Epithelial cell of proximal tubule (primary cell): ENCODE data around the gene MCEE. TPM values are rescaled to one million over a fixed set of nuclear protein-coding genes. Genes with fewer than 3 reads are reported as not detected.
"Not testable (repeated sequence)": the region's sequence is repeated elsewhere in the genome, so short reads cannot be mapped to it uniquely, and the experiment has no call there.

Source experiments
- DNase-seq: peaks from one replicate; pipeline ENCODE4 v3.0.0-alpha.2; 2011; ENCODE audit warnings: low read depth
- H3K4me3 ChIP-seq: 2 replicates; pipeline ENCODE4 v1.5.1; 2011; ENCODE audit warnings: low read depth, mild to moderate bottlenecking, low read length
- total RNA-seq: library from RNA; depleted of rRNA; stranded (reverse); fragments of >200 nt; gene quantifications from 2 replicates; pipeline ENCODE4 v1.2.3, GENCODE V29; 2015
- TF ChIP-seq, protein P1 (sequence below): conservative IDR thresholded peaks from 2 replicates; pipeline ENCODE4 v1.5.1; 2012; ENCODE audit warnings: low read depth, mild to moderate bottlenecking, low read length

The MCEE gene
- total RNA-seq: 2.4 and 2.9 TPM in 2 replicates

DNA sequence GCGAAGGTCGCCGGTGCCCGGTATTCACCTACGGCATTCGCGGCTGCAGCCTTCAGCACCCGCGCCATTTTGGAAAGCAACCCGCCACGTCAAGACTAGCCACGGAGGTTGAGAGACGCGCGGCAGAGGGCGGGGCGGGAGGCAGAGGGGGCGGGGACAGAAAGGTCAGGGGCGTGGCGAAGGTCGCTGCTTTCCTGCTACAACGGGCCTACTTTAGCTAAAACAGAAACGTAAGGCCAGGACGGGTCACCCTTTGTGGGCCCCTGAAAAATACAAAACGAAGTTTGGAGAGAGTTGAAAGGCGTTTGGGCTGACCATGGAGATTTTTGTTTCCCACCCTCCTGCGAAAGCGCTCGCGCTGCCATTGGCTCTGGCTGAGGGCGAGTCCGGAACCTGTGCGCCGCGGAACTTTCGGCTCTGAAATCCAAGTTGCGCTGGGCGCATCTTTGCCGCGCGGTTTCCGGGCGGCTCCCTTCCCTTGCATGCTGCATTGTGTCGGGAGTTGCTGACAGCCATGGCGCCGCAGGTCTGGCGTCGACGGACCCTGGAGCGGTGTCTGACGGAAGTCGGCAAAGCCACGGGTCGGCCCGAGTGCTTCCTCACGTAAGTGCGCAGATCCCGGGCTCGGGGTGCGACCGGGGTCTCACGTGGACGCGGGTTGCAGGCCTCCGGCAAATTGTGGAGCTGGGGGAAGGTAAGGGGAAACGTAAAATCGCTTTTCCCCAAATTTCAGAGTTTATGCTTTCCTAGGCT is at the start of gene MCEE, which contains the start of gene MPHOSPH10:
TSS of gene MCEE (minus strand) at position 78 of the 753 bp plus-strand sequence. CDS start at position 68, 10 bp downstream.
TSS of gene MPHOSPH10 (plus strand) at position 483 of the 753 bp plus-strand sequence. CDS start at position 515, 32 bp downstream.
- TF ChIP-seq, protein P1, sequence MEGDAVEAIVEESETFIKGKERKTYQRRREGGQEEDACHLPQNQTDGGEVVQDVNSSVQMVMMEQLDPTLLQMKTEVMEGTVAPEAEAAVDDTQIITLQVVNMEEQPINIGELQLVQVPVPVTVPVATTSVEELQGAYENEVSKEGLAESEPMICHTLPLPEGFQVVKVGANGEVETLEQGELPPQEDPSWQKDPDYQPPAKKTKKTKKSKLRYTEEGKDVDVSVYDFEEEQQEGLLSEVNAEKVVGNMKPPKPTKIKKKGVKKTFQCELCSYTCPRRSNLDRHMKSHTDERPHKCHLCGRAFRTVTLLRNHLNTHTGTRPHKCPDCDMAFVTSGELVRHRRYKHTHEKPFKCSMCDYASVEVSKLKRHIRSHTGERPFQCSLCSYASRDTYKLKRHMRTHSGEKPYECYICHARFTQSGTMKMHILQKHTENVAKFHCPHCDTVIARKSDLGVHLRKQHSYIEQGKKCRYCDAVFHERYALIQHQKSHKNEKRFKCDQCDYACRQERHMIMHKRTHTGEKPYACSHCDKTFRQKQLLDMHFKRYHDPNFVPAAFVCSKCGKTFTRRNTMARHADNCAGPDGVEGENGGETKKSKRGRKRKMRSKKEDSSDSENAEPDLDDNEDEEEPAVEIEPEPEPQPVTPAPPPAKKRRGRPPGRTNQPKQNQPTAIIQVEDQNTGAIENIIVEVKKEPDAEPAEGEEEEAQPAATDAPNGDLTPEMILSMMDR: no peak
- H3K4me3 ChIP-seq: peak within 1 kb of the TSS; percentile 96
- DNase-seq: no peak

DNA sequence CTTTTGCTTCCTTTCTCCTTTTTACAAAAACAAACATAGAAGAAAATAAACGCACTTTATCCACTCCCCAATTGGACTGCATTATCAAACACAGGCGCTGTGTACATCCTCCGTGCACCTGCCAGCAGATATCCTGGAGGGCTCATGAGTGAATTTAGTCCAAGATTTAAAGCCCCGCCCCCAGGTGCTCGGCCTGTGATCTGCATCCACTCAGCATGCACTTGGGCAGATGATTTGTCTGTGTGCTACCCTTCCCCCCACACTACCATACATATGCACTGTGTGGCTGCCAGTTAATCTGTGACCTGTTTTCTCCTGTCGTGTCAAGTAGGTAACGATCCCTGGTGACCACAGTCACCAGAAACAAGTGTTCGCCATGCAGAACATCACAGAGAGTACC is 48.8 kb upstream of the MCEE start:
- not testable (repeated sequence) for H3K4me3 ChIP-seq, DNase-seq

DNA sequence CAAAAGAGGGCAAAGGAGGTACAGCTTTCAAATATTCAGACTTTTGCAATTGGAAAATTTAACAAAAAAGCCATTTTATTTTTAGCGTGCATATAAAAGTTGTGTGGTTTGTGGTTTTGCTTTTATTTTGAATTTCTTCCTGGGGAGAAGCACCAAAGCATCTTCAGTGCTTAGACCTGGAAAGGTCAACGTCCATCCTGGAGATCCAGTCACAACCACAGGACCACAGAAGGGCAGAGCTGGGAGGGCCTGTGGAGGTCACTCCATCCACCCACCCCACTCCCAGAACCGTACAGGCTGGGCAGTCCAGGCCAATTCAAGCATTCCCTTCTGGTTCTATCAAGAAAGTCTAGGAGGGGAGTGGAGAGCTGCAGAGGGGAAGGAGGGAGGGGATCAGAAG is 44.2 kb upstream of the MCEE start:
- H3K4me3 ChIP-seq: no peak overlapping the region
- DNase-seq: no peak
- TF ChIP-seq, protein P1: no peak

DNA sequence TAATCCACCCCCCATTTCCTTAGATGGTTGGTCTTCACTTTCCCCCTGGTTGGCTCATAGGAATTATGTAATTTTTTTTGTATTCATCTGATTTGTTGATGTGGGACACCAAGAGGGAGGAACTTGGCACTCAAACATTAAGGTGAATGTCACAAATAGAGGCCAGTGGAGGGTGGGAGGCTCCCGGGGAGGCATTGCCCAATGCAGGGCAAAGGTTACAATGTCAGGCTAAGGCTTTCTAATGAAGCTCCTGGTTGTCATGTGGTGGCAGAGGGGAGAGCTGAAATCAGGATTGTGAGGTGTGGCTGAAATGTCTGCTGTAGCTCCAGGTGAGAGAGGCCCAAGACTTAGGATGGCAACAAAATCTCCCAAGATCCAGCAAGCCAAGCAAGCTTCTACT is 43.1 kb upstream of the MCEE start:
- no peak overlapping the region for H3K4me3 ChIP-seq
- TF ChIP-seq, protein P1: no peak
- no peak for DNase-seq

DNA sequence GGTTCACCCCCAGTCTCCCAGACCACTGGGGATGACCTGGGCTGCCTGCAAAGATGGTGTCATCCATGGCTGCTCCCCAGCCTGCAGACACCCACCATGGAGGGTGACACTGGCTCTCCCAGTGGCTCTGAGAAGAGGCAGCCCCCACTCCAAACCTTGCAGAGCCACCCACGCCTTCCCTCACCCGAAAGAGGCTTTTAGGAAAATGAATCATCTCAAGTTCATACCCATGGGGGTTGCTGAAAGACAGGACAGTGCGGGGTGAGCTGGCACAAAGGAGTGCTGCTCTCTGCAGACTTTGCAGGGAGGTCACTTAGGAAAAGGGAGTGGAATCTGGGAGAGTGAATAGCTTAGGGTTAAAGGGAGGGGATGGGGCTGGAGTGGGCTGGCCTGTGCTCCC is 36.8 kb upstream of the MCEE start:
- TF ChIP-seq, protein P1: no peak
- DNase-seq: no peak
- no peak overlapping the region for H3K4me3 ChIP-seq

DNA sequence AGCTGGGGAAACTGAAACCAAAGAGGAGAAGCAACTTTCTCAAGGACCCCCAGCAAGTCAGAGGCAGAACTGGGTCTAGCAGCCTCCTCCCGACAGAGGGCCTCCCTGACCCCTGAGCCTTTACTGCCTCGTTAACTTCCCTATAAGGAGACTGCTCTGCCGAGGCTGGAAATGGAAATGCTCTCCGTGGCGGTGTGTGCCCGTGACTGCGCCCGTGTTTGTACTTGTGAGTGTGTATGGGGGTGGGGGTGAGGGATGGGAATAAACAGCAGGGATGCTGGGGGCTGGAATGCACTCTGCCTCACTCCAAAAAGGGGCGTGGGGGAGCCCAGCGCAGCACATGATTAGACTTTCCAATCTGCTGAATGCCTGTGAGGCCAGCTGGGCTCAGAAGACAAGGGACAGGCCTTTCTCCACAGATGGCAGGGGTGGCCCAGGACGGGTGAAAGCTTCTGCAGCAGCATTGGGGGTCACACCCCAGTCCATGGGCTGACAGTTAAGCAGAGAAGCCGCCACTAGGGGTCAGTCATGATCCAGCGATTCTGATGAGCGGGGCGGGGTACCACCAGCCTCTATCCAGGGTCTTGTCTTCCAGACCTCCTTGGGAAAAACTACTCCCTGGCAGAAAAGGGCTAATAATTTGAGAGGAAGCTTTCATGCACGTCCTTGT is 27.2 kb upstream of the MCEE start:
- TF ChIP-seq, protein P1: peak; percentile 72
- H3K4me3 ChIP-seq: no peak overlapping the region
- DNase-seq: no peak

DNA sequence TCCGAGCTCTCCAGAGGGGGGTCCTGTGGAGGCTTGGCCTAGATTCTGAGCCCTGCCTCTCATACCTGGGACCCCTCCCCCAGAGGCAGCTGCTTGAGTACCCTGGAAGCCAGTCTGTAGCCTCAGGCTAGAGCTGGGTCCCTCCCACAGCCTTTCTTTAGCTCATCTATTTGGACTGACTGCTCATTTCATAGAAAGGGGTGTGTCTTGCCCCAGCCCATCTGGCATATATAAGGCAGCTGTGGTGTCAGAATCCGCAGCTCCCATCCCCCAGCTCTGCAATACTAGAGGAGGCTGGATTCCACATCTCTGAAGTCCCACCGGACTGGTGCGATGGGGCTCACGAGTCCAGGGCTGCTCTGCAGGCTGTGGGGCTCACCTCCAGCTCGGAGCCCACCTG is 26.5 kb upstream of the MCEE start:
- DNase-seq: no peak
- TF ChIP-seq, protein P1: no peak

More for the DNA sequence above, 26.5 kb upstream of the MCEE start:
- no peak overlapping the region for H3K4me3 ChIP-seq
